H1 (cell line): ENCODE data around the gene CACNA2D3. TPM values are rescaled to one million over a fixed set of nuclear protein-coding genes. Genes with fewer than 3 reads are reported as not detected.

ENCODE experiments used
- CTCF ChIA-PET: fragments of 300-600 bp; sonication (Branson Sonifier 250); formaldehyde crosslinking; loops from one replicate; lab custom pipeline; 2021; ENCODE audit not compliant: partially characterized antibody; lab: Charles Lee
- POLR2A ChIA-PET: fragments of 300-600 bp; sonication (Branson Sonifier 250); formaldehyde crosslinking; loops from one replicate; lab custom pipeline; 2021; ENCODE audit warnings: inconsistent platforms; ENCODE audit not compliant: partially characterized antibody; lab: Charles Lee
- DNase-seq, 2 experiments: peaks; one replicate each; pipeline versions ENCODE4 v3.0.0 to v3.0.0-alpha.2; 2010 to 2022; ENCODE audit warnings: low spot score in 2 of 2, low read depth in 1 of 2, mixed read lengths in 1 of 2
- FAIRE-seq: peaks from 2 replicates; lab custom pipeline; 2011; peaks lifted over from hg19 to GRCh38; lab: Jason Lieb, UNC
- H2AFZ ChIP-seq: 2 replicates; pipeline ENCODE4 v1.8.1; 2012; ENCODE audit warnings: low read length, inconsistent platforms
- H2AK5ac ChIP-seq: 2 replicates; pipeline ENCODE4 v1.6.1; 2013; ENCODE audit warnings: low read depth, low read length
- H2BK120ac ChIP-seq: replicated peaks from 2 replicates; pipeline ENCODE3; 2013; ENCODE audit warnings: low read depth, low read length, inconsistent platforms
- H2BK12ac ChIP-seq: 2 replicates; pipeline ENCODE4 v1.6.1; 2013; ENCODE audit warnings: low read depth, low read length
- H2BK15ac ChIP-seq: 2 replicates; pipeline ENCODE4 v1.6.1; 2013; ENCODE audit warnings: low read length
- H2BK20ac ChIP-seq: 2 replicates; pipeline ENCODE4 v1.6.1; 2013; ENCODE audit warnings: low read length
- H2BK5ac ChIP-seq: 2 replicates; pipeline ENCODE4 v1.6.1; 2013; ENCODE audit warnings: low read depth, low read length
- H3K14ac ChIP-seq: 2 replicates; pipeline ENCODE4 v1.6.1; 2013; ENCODE audit warnings: inconsistent platforms; ENCODE audit not compliant: insufficient read length
- H3K18ac ChIP-seq: 2 replicates; pipeline ENCODE4 v1.6.1; 2013; ENCODE audit warnings: low read length; ENCODE audit errors: extremely low read depth
- H3K23ac ChIP-seq: 2 replicates; pipeline ENCODE4 v1.6.1; 2013; ENCODE audit warnings: inconsistent platforms; ENCODE audit not compliant: insufficient read length
- H3K23me2 ChIP-seq: 2 replicates; pipeline ENCODE4 v1.6.1; 2013; ENCODE audit warnings: low read depth, low read length
- H3K27ac ChIP-seq: 2 replicates; pipeline ENCODE4 v1.6.1; 2011; ENCODE audit warnings: low read depth, low read length, inconsistent platforms
- H3K27me3 ChIP-seq, 4 experiments: replicated peaks in 1 of 4; 1 replicate in 1 of 4; 2 replicates in 3 of 4; pipeline versions ENCODE4 v1.6.1 to v1.8.1; 2011 to 2013; ENCODE audit warnings: low read length in 3 of 4, mild to moderate bottlenecking in 3 of 4, inconsistent platforms in 2 of 4, mixed read lengths in 2 of 4, moderate library complexity in 1 of 4; ENCODE audit not compliant: control insufficient read depth in 3 of 4, insufficient read depth in 3 of 4; ENCODE audit errors: extremely low read depth in 1 of 4
- H3K36me3 ChIP-seq, 4 experiments: 2 replicates each; pipeline versions ENCODE4 v1.6.1 to v1.8.1; 2011 to 2013; ENCODE audit warnings: mild to moderate bottlenecking in 4 of 4, low read length in 3 of 4, moderate library complexity in 2 of 4, control low read depth in 1 of 4, inconsistent platforms in 1 of 4; ENCODE audit not compliant: insufficient read depth in 4 of 4, control insufficient read depth in 2 of 4
- H3K4ac ChIP-seq: replicated peaks from 2 replicates; pipeline ENCODE3; 2013; ENCODE audit warnings: low read length, low read depth, mixed read lengths, inconsistent platforms; ENCODE audit not compliant: insufficient read length
- H3K4me1 ChIP-seq, 4 experiments: replicated peaks in 1 of 4; 1 replicate in 1 of 4; 2 replicates in 3 of 4; pipeline versions ENCODE4 v1.6.1 to v1.8.1; 2011 to 2013; ENCODE audit warnings: low read length in 3 of 4, inconsistent platforms in 2 of 4, mixed read lengths in 1 of 4; ENCODE audit not compliant: insufficient read depth in 4 of 4, control insufficient read depth in 3 of 4
- H3K4me2 ChIP-seq, 2 experiments: 2 replicates each; pipeline versions ENCODE4 v1.6.1 to v1.8.1; 2011 to 2013; ENCODE audit warnings: low read depth in 2 of 2, low read length in 2 of 2, control low read depth in 1 of 2, inconsistent platforms in 1 of 2, mild to moderate bottlenecking in 1 of 2; ENCODE audit not compliant: insufficient read depth in 1 of 2
- H3K4me3 ChIP-seq, 4 experiments: fragments of 200-600, 300-600 bp in 1 of 4; sonication (generic), shearing (Covaris generic), sonication (Bioruptor Twin) in 1 of 4; 2 replicates each; pipeline versions ENCODE4 v1.5.1 to v1.8.1; 2011 to 2016; ENCODE audit warnings: low read length in 4 of 4, low read depth in 3 of 4, control low read depth in 2 of 4, inconsistent platforms in 2 of 4, mild to moderate bottlenecking in 2 of 4, mixed read lengths in 1 of 4, moderate library complexity in 1 of 4; ENCODE audit not compliant: insufficient read depth in 2 of 4; ENCODE audit errors: extremely low read depth in 1 of 4
- H3K56ac ChIP-seq: replicated peaks from 2 replicates; pipeline ENCODE3; 2013; ENCODE audit warnings: low read depth, mild to moderate bottlenecking, mixed read lengths, low read length, inconsistent platforms; ENCODE audit not compliant: insufficient read length
- H3K79me1 ChIP-seq: 2 replicates; pipeline ENCODE4 v1.6.1; 2013; ENCODE audit warnings: low read depth, low read length, control low read depth
- H3K79me2 ChIP-seq, 2 experiments: 2 replicates each; pipeline versions ENCODE4 v1.6.1 to v1.8.1; 2012 to 2013; ENCODE audit warnings: low read length in 2 of 2, mild to moderate bottlenecking in 2 of 2, inconsistent platforms in 1 of 2; ENCODE audit not compliant: insufficient read depth in 2 of 2, control insufficient read depth in 1 of 2
- H3K9ac ChIP-seq, 4 experiments: replicated peaks in 1 of 4; 1 replicate in 1 of 4; 2 replicates in 3 of 4; pipeline versions ENCODE4 v1.6.1 to v1.8.1; 2011 to 2013; ENCODE audit warnings: low read depth in 3 of 4, low read length in 3 of 4, control low read depth in 2 of 4, mild to moderate bottlenecking in 2 of 4, moderate library complexity in 2 of 4, inconsistent platforms in 1 of 4; ENCODE audit errors: extremely low read depth in 1 of 4
- H3K9me3 ChIP-seq, 2 experiments: 2 replicates each; pipeline versions ENCODE4 v1.6.1 to v1.8.1; 2012 to 2013; ENCODE audit warnings: mild to moderate bottlenecking in 2 of 2, moderate library complexity in 2 of 2, control low read depth in 1 of 2, inconsistent platforms in 1 of 2, low read depth in 1 of 2, low read length in 1 of 2, mixed read lengths in 1 of 2; ENCODE audit not compliant: insufficient read depth in 2 of 2
- H4K20me1 ChIP-seq, 2 experiments: replicated peaks in 1 of 2; 2 replicates each; pipeline versions ENCODE3 to v1.8.1; 2011 to 2013; ENCODE audit warnings: inconsistent platforms in 2 of 2, low read length in 2 of 2, mild to moderate bottlenecking in 1 of 2; ENCODE audit not compliant: insufficient read depth in 2 of 2, control insufficient read depth in 1 of 2
- H4K5ac ChIP-seq: 2 replicates; pipeline ENCODE4 v1.6.1; 2013; ENCODE audit warnings: low read length, low read depth, mixed read lengths, inconsistent platforms; ENCODE audit not compliant: insufficient read length
- H4K8ac ChIP-seq: 2 replicates; pipeline ENCODE4 v1.8.0; 2013; ENCODE audit warnings: mild to moderate bottlenecking, moderate library complexity, low read length, inconsistent platforms; ENCODE audit not compliant: insufficient read depth; ENCODE audit errors: extremely low read depth
- H4K91ac ChIP-seq: replicated peaks from 2 replicates; pipeline ENCODE3; 2013; ENCODE audit warnings: low read length, mixed read lengths, inconsistent platforms; ENCODE audit not compliant: insufficient read length
- ATF3 ChIP-seq: IDR thresholded peaks from 2 replicates; pipeline ENCODE4 v1.6.1; 2011; ENCODE audit warnings: low read depth, mild to moderate bottlenecking, low read length; ENCODE audit not compliant: insufficient read depth
- HDAC2 ChIP-seq, 2 experiments: fragments of 300-600 bp in 1 of 2; sonication (generic) in 1 of 2; IDR thresholded peaks; 2 replicates each; pipeline ENCODE4 v1.6.1; 2011 to 2012; ENCODE audit warnings: low read depth in 2 of 2, low read length in 2 of 2, mild to moderate bottlenecking in 2 of 2, moderate library complexity in 2 of 2, borderline replicate concordance in 1 of 2, inconsistent platforms in 1 of 2
- RAD21 ChIP-seq, 2 experiments: IDR thresholded peaks in 1 of 2; conservative IDR thresholded peaks in 1 of 2; 2 replicates each; pipeline ENCODE4 v1.6.1; 2011; ENCODE audit warnings: low read depth in 2 of 2, low read length in 2 of 2, improper control_type of control experiment in 1 of 2, inconsistent platforms in 1 of 2, mild to moderate bottlenecking in 1 of 2, moderate library complexity in 1 of 2
- SAP30 ChIP-seq: fragments of 300-600 bp; sonication (generic); IDR thresholded peaks from 2 replicates; pipeline ENCODE4 v1.7.1; 2012; ENCODE audit warnings: low read length, moderate library complexity, mild to moderate bottlenecking, inconsistent platforms; ENCODE audit not compliant: insufficient read depth, insufficient replicate concordance
- SIN3A ChIP-seq, 2 experiments: IDR thresholded peaks in 1 of 2; conservative IDR thresholded peaks in 1 of 2; 2 replicates each; pipeline ENCODE4 v1.6.1; 2011 to 2012; ENCODE audit warnings: low read length in 2 of 2, improper control_type of control experiment in 1 of 2, low read depth in 1 of 2, mild to moderate bottlenecking in 1 of 2
- SRF ChIP-seq: IDR thresholded peaks from 2 replicates; pipeline ENCODE4 v1.6.1; 2011; ENCODE audit warnings: mild to moderate bottlenecking, low read depth, low read length, moderate library complexity
- ZNF274 ChIP-seq: IDR thresholded peaks from 2 replicates; pipeline ENCODE4 v1.7.0; 2012; ENCODE audit warnings: low read length, borderline replicate concordance; ENCODE audit errors: extremely low read depth
- WGBS, 2 experiments: shearing (Covaris generic) in 1 of 2; methylation state at CpG; one replicate each; pipeline versions ENCODE4 v1.1.6 to v1.1.7; 2013 to 2015; ENCODE audit warnings: low lambda C conversion rate in 2 of 2, mixed read lengths in 2 of 2, inconsistent platforms in 1 of 2, low coverage in 1 of 2, missing lambda C conversion rate in 1 of 2; ENCODE audit not compliant: insufficient replicate concordance in 2 of 2, insufficient coverage in 1 of 2, insufficient read length in 1 of 2; ENCODE audit errors: extremely low coverage in 1 of 2, missing lambda C conversion rate in 1 of 2; 5-methylcytosine and 5-hydroxymethylcytosine counted together
- polyA plus RNA-seq, 7 experiments: library from polyadenylated mRNA; depleted of rRNA in 3 of 7; stranded (reverse) in 5 of 7; unstranded in 2 of 7; fragments of >200 nt in 5 of 7; fragments of 200-250 nt in 2 of 7; gene quantifications; 1 replicate in 5 of 7; 2 replicates in 1 of 7; 4 replicates in 1 of 7; pipeline versions ENCODE4 v1.2.1 to v1.2.3, GENCODE V29; 2011 to 2013; ENCODE audit warnings: missing spikeins in 2 of 7, mixed read lengths in 2 of 7
- total RNA-seq: library from RNA; stranded (reverse); fragmentation: NEBNext Ultra II Directional; extraction: Animal tissue kit (Norgen Biotek cat#: 25700); gene quantifications from 2 replicates; pipeline ENCODE4 v1.2.1, GENCODE V29; 2021

The CACNA2D3 gene
- total and polyA plus RNA-seq, 2 of the 8 experiments (the other 6 are each of a cell fraction or from before 2014, with no cell fraction given), result 1.5 to 1.8 TPM

DNA sequence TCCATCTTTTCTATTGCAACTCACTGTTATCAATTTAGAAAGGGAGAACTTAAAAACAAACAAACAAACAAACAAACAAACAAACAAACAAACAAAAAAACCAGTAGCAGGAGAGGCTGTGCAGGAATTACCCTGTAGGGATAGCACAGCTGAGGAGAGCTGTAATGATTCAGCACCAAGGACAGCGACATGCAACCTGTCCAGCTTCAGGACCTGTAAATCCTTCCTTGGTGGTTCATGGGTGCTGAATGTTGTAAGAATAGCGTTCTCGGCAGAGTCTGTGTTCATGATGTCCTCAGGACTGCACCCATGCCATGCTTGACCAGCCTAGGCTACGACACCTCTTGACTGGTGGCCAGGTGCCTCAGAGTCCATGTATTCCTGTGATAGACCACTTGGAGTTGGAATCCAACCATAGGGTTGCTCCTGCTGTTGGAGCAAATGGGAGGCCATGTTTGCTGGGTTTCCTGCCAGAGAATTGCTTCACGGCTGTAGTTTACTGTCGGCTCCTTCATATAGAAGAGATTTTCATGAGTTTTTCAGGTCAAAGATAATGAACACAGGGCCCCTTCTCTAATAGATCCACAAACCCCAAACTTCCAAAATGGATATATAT is 65.9 kb downstream of the CACNA2D3 start:
- Histone ChIP-seq H3K4me3 (no peak overlapping the region), H3K23ac (no peak overlapping the region), H3K4me1 (peaks cover 0 to 9% (median 4%) of the 10 kb centered on the region in 4 experiments; a peak in 5 of 7 replicates), H3K9me3 (no peaks in the 10 kb centered on the region), H2BK120ac (no peak overlapping the region), H2AK5ac (no peak overlapping the region), H3K4me2 (no peak overlapping the region), H3K27me3 (no peaks in the 10 kb centered on the region), H2BK15ac (no peak overlapping the region), H4K8ac (no peak overlapping the region), H2BK12ac (no peak overlapping the region), H3K4ac (no peak overlapping the region), H3K36me3 (no peaks in the 10 kb centered on the region), H3K56ac (no peak overlapping the region), H3K27ac (no peak overlapping the region), H2BK20ac (no peak overlapping the region), H2BK5ac (no peak overlapping the region), H2AFZ (no peak overlapping the region), H3K14ac (no peak overlapping the region), H3K18ac (no peak overlapping the region), H3K23me2 (no peaks in the 10 kb centered on the region), H3K79me2 (no peaks in the 10 kb centered on the region), H4K91ac (no peak overlapping the region), H4K20me1 (peaks cover 0 to 3% of the 10 kb centered on the region in 2 experiments), H4K5ac (no peak overlapping the region), H3K79me1 (no peaks in the 10 kb centered on the region), H3K9ac (no peak overlapping the region)
- POLR2A ChIA-PET, result no interaction called here
- peak in 1 of 2 experiments; percentile 72 for DNase-seq
- CTCF ChIA-PET, result no interaction called here
- FAIRE-seq, result peak; percentile 92
- 74% methylated on average over 6 of the region's 6 CpGs; no CpG with 5 or more reads in 1 of the 2 experiments for WGBS, 2 experiments
- peak; percentile 73 to 75; a peak in 2 of 4 replicates for TF ChIP-seq SIN3A (conservative IDR thresholded peaks at IDR 0.05 in 1 of 2, IDR thresholded peaks at IDR 0.05 in 1 of 2; ENCODE audit: low read depth in 1 of 2, low read length in 2 of 2)
- TF ChIP-seq SAP30, result peak; percentile 37
- TF ChIP-seq HDAC2 (IDR thresholded peaks at IDR 0.05; ENCODE audit: borderline replicate concordance in 1 of 2, low read depth in 2 of 2, low read length in 2 of 2), result 0 out of 4 replicates have a peak, but pooled peaks of 1 of the 2 experiments have one; percentile 39
- peak in 1 of 2 experiments; percentile 6; a peak in 1 of 4 replicates for TF ChIP-seq RAD21 (IDR thresholded peaks at IDR 0.05 in 1 of 2, conservative IDR thresholded peaks at IDR 0.05 in 1 of 2; ENCODE audit: low read depth in 2 of 2, low read length in 2 of 2)
- TF ChIP-seq ZNF274, result no peak
- TF ChIP-seq SRF, result no peak
- no peak for TF ChIP-seq ATF3
